Epithelial cell of prostate (primary cell): ENCODE measurements around the gene MOSMO.
"Not testable (repeated sequence)": the region's sequence is repeated elsewhere in the genome, so short reads cannot be mapped to it uniquely, and the experiment has no call there.

ENCODE experiments used
- DNase-seq: peaks from one replicate; pipeline ENCODE4 v3.0.0-alpha.2; 2011; ENCODE audit warnings: low read depth, low spot score
- H3K27ac ChIP-seq: fragments of 450-650 bp; 2 replicates; pipeline ENCODE4 v1.5.1; 2017; ENCODE audit warnings: mild to moderate bottlenecking

Gene MOSMO

GRCh38 chr16:22086440-22086839, 78.5 kb downstream of the MOSMO start:
- H3K27ac ChIP-seq = no peak overlapping the region
- DNase-seq = no peak

GRCh38 chr16:22088642-22089041, 80.7 kb downstream of the MOSMO start:
- no peak overlapping the region for H3K27ac ChIP-seq
- DNase-seq = no peak

GRCh38 chr16:22089910-22090309, 82.0 kb downstream of the MOSMO start:
- no peak overlapping the region for H3K27ac ChIP-seq
- no peak for DNase-seq

- H3K27ac ChIP-seq = no peak overlapping the region
- no peak for DNase-seq
Measured at GRCh38 chr16:22091721-22092120, 83.8 kb downstream of the MOSMO start.

GRCh38 chr16:22092143-22092933, 84.4 kb downstream of the MOSMO start, which contains the start of gene VWA3A:
VWA3A (plus strand) TSS chr16:22092541; CDS start chr16:22092638, 97 bp downstream.
- no peak within 1 kb of the TSS for H3K27ac ChIP-seq
- no peak for DNase-seq

GRCh38 chr16:22093331-22093730, 85.4 kb downstream of the MOSMO start:
- no peak for DNase-seq
- no peak overlapping the region for H3K27ac ChIP-seq

DNA sequence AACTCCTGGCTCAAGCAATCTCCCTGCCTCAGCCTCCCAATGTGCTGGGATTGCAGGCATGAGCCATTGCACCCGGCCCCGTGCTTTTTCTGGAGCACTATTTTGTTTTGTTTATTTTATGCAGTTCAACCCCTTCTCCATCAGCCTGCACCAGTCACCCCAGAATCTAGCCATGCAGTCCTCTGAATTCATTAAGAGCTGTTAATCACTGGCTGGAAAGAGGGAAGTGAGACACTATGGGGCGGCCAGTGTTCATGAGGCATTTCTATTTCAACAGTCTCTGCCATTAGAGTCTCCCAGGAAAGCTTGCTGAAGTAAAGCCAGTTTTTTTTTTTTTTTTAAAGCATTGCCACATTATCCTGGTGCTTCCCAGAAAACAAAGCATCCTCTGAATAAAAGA, 86.1 kb downstream of the MOSMO start:
- DNase-seq = no peak
- H3K27ac ChIP-seq = no peak overlapping the region

DNA sequence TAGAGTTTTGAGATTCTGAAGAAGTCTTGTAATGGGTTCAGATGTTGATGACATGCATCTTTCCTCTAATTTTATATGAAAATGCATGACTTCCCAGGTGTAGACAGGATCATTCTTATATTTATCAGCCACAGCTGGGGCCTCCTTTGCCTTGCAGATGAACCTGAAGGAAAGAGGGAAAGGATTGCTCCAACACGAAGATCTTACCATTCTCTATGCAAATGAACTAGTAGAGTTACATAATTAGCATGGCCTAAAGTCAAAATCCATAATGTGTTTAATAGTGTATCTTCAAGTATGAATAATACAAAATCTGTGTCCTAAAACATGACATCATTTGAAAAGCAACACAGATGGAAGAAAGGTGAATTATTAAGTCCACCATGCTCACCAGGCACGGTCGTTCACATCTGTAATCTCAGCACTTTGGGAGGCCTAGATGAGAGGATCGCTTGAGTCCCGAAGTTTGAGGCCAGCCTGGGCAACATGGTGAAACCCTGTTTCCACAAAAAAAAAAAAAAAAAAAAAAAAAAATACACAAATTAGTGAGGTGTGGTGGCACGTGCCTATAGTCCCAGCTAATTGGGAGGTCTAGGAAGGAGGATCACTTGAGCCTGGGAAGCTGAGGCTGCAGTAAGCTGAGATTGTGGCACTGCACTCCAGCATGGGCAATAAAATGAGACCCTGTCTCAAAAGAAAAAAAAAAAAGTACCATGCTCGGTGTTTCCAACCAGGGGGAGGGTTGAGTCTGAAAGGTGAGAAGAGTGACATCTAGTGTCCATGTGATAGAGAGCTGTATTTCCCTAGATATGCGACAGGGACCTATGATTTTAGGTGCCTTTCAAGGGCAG, 90.7 kb downstream of the MOSMO start:
- no peak overlapping the region for H3K27ac ChIP-seq
- no peak for DNase-seq

DNA sequence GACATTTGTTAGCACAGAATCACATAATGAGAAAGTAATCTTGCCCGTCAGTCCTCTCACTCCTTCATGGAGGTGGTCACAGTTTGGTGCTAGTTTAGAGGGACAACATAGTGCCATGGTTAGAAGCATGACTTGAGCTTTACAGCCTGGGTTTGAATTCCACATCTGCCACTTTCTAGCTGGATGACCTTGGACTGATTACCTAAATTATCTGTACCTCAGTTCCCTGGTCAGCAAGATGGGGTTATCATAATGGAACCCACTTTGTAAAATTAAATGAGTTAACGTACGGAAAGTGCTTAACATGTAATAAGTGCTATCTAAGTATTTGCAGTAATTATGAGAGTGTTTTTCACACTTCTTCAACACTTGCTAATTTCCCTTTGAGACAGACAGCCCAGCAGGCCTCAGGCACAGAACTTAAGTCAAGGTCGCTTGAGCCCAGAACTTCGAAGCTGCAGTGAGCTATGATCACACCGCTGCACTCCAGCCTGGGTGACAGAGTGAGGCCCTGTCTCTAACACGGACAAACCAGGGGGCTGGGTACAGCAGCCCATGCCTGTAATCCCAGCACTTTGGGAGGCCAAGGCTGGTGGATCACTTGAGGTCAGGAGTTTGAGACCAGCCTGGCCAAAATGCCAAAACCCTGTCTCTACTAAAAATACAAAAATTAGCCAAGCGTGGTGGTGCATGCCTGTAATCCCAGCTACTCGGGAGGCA, 91.5 kb downstream of the MOSMO start:
- no peak for DNase-seq
- H3K27ac ChIP-seq = no peak overlapping the region

- H3K27ac ChIP-seq = no peak overlapping the region
- no peak for DNase-seq
Measured at GRCh38 chr16:22103441-22103840, 95.5 kb downstream of the MOSMO start.

DNA sequence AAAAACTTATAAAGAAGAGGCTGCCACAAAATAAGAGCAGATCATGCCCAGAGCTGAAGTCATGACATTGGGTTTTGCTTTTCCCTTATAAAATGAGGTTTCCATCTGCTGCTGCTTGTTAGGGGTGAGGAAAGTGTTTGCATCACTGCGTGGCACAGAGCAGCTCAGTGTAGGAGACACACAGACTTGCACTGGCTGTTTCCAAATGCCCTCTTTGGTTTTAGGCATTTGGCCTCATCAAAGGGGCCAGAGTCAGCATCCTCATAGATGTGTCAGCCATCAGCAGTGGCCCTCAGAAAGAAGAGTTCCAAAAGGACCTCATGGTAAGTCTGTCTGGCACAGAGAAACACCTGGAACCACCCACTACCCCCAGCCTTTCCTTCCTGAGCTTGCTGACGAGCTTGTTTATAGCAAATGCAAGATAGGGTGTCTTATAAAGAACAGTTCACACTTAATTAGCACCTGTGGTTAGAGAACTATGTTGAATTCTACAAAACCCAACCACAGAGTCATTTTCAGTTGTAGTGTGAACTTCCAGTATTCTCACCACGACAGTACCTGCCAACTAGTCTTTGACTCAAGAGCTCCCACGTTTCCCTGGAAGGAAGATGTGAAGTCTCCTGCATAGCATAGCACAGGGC, 101.5 kb downstream of the MOSMO start:
- DNase-seq = no peak
- no peak overlapping the region for H3K27ac ChIP-seq

DNA sequence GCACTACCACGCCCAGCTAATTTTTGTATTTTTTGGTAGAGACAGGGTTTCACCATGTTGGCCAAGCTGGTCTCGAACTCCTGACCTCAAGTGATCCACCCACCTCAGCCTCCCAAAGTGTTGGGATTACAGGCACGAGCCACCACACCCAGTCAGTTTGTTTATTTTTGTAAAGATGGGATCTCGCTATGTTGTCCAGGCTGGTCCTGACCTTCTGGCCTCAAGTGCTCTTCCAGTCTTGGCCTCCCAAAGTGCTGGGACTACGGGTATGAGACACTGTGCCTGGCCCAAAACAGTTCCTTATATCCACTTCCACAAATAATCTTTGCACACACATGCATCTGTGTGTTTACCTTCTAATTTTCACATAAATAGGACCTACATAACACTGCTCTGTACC, 103.7 kb downstream of the MOSMO start:
- H3K27ac ChIP-seq, DNase-seq: not testable (repeated sequence)

DNA sequence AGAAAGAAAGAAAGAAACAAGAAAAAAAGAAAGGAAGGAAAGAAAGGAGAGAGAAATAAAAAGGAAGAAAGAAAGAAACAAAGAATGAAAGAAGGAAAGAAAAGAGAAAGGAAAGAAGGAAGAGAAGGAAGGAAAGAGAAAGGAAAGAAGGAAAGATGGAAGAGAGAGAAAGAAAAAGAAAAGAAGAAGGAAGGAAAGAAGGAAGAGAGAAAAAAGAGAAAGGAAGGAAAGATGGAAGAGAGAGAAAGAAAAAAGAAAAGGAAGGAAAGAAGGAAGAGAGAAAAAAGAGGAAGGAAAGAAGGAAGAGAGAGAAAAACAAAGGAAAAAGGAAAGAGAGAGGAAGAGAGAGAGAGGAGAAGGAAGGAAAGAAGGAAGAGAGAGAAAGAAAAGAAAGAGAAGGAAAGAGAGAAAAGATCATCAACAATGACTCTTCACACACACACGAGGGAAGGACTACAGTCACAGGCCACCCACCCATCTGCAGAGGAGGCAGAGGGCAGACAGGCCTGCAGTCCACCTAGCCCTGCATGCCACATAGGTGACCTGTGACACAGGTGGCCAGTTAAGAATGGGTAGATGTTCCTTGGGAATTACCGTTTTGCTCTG, 108.3 kb downstream of the MOSMO start:
- DNase-seq = no peak
- H3K27ac ChIP-seq = no peak overlapping the region

DNA sequence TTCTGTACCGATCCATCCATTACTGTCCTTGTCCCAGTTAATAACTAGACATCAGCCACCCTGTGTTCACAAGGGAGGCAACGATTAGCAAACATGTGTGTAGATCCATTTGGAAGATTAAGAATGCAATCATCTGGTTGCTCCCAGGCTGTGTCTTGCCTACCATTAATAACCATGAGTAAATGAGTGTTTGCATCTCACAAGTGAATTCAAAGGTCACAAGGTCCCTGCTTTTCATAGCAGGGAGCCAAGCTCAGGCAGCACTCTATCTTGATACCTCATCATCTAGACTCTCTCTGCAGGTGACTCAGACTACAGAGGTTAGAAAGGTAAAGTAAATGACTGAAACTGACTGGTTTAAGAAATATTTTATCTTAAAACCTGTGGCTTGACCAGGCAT, 109.7 kb downstream of the MOSMO start:
- peak; percentile 85 for DNase-seq
- H3K27ac ChIP-seq = peak overlapping the region; percentile 46

DNA sequence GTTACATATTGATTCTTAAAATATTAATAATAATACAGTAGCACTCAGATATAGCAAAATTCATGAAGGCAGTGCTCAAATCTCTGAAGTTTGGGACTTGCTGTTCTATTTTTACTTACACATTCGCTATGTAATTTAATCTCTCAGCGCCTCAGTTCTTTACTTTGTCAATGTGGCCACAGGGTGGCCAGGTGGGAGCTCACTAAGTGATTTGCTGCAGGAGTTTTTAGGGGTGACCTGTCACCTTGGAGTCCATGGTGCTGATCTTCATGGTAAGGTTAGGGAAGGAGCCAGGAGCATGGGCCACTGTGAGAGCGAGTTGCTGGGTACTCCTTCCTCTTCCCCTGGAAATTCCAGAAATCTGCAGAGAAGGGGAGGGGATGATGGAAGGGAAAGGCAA, 112.5 kb downstream of the MOSMO start:
- DNase-seq = no peak
- H3K27ac ChIP-seq = no peak overlapping the region

- DNase-seq = no peak
- H3K27ac ChIP-seq = no peak overlapping the region
Measured at GRCh38 chr16:22122239-22122638, 114.3 kb downstream of the MOSMO start.

GRCh38 chr16:22123146-22123545, 115.2 kb downstream of the MOSMO start:
- H3K27ac ChIP-seq = no peak overlapping the region
- no peak for DNase-seq

DNA sequence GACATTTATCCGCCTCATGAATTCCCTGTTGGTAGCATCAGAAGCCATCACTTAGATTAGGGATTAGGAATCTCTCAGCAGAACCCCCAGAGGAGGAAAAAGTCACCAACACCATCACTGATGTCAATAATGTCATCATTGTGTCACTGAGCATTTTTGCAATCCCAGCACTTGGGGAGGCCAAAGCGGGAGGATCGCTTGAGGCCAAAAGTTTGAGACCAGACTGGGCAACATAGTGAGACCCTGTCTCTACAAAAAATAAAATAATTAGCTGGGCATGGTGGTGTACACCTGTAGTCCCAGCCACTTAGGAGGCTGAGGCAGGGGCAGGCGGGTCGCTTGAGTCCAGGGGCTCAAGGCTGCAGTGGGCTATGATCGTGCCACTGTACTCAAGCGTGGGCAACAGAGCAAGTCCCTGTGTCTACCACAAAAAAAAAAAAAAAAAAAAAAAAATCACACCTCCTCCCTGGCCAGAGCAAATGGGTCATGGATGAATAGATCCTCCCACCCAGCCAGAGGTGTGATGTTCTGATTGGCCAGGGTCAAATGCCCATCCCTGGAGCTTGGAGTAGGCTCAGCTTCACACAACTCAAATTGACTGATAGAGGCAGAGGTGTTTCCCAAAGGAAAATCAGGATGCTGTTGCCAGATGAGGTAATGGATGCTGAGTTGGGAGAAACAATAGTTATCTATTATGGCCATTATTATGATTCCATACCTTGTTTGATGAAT, 116.0 kb downstream of the MOSMO start:
- DNase-seq = no peak
- no peak overlapping the region for H3K27ac ChIP-seq

DNA sequence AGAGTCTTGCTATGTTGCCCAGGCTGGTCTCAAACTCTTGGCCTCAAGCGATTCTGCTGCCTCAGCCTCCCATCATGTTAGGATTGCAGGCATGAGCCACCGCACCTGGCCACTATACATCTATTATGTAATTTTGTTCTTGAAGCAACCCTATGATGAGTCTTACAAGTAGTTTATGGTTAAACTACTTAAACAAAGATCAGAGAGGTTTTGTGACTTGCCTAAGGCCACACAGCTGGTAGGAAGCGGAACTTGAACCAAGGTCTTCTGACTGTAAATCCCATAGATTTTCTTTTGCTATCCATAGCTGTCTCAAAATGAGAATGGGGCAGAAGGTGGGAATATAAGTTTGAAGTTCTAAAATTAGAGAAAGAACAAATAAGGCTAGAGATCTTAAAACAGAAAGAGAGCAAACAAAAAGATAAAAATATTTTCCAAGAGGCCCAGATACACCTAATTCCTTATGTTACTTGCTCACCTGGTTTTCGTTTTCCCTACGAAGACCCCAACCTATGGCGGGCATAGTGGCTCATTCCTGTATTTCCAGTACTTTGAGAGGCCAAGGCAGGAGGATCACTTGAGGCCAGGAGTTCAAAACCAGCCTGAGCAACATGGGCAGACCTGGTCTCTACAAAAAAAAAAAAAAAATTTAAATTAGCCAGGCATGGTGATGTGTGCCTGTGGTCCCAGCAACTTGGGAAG, 116.8 kb downstream of the MOSMO start:
- no peak for DNase-seq
- H3K27ac ChIP-seq = no peak overlapping the region
